Measurements from ENCODE around the gene TEX19. TPM values are rescaled to one million over a fixed set of nuclear protein-coding genes. Genes with fewer than 3 reads are reported as not detected.

The TEX19 gene
- total and polyA plus RNA-seq, 2 of the 4 experiments (the other 2 are of a cell fraction), result under 0.01 to 0.03 TPM

GRCh38 chr17:82313195-82314011 is 45.6 kb upstream of the TEX19 start:
- H3K9me1 ChIP-seq (ENCODE audit: insufficient read depth, low read length), result peaks cover under 1% of the 10 kb centered on the region; the same call in 1 of the 2 replicates
- CTCF ChIA-PET, result interaction anchor here (0.6 to 0.9 kb wide), 2 partner anchors 13 to 17 kb away, joined by 3 to 4 read pairs; no protein-coding TSS in a partner anchor
- H3K27ac ChIP-seq (ENCODE audit: insufficient read depth, low read length), result no peak overlapping the region
- no peaks in the 10 kb centered on the region for H3K36me3 ChIP-seq (ENCODE audit: control insufficient read depth, insufficient read depth, low read length)
- no peak overlapping the region for H3K4ac ChIP-seq (ENCODE audit: low read depth, low read length)
- no peaks in the 10 kb centered on the region for H3K9me3 ChIP-seq (ENCODE audit: control insufficient read depth, insufficient read depth, low read length)
- no peak for ATAC-seq (ENCODE audit: low read depth)
- H2BK15ac ChIP-seq (ENCODE audit: low read depth, low read length), result no peak overlapping the region
- no peak overlapping the region for H3K4me2 ChIP-seq (ENCODE audit: low read depth, low read length)
- H3K4me3 ChIP-seq (ENCODE audit: insufficient read depth, low read depth, low read length), result no peak overlapping the region
- H2BK5ac ChIP-seq (ENCODE audit: low read depth, low read length, poor library complexity, severe bottlenecking), result no peak overlapping the region
- H3K79me1 ChIP-seq (ENCODE audit: low read depth in 1 of 2, low read length in 2 of 2), result no peaks in the 10 kb centered on the region
- no peak overlapping the region for H2AFZ ChIP-seq (replicated peaks; ENCODE audit: low read length, poor library complexity)
- H2AK9ac ChIP-seq (replicated peaks; ENCODE audit: low read depth, low read length, poor library complexity), result no peak overlapping the region
- no peak overlapping the region for H3K23ac ChIP-seq (ENCODE audit: low read depth, low read length)
- no peak overlapping the region for H3K9ac ChIP-seq (ENCODE audit: low read depth, low read length)
- H3K56ac ChIP-seq (ENCODE audit: extremely low read depth, insufficient read depth, low read length), result no peak overlapping the region
- H4K5ac ChIP-seq (ENCODE audit: low read depth, low read length), result no peak overlapping the region
- H4K20me1 ChIP-seq (ENCODE audit: insufficient read depth, low read length), result 0 out of 2 replicates have a peak, but pooled peaks cover 4% of the 10 kb centered on the region
- H4K8ac ChIP-seq (ENCODE audit: low read depth in 2 of 2, low read length in 2 of 2), result no peak overlapping the region
- BruUV-seq (replicated peaks), result no TSS peak
- 74% methylated on average over 7 of the region's 28 CpGs; no CpG with 5 or more reads in 1 of the 2 experiments for WGBS, 2 experiments (ENCODE audit: extremely low coverage in 2 of 2, insufficient read length in 1 of 2)
- no peaks in the 10 kb centered on the region for H3K4me1 ChIP-seq (ENCODE audit: control insufficient read depth, insufficient read depth, low read length)
- H2BK120ac ChIP-seq (ENCODE audit: low read depth, low read length), result no peak overlapping the region
- no peak for DNase-seq
- in situ Hi-C loops (cut with MboI; ENCODE audit: low sequenced_read_pairs), result no loop called here
- H4K91ac ChIP-seq (ENCODE audit: insufficient read depth, low read depth, low read length), result no peak overlapping the region
- no peak overlapping the region for H2BK20ac ChIP-seq (ENCODE audit: low read depth, low read length)
- POLR2A ChIA-PET (ENCODE audit: unreplicated experiment), result no interaction called here
- H3K14ac ChIP-seq (replicated peaks; ENCODE audit: low read depth, low read length), result no peak overlapping the region
- peaks cover 58% of the 10 kb centered on the region for H3K27me3 ChIP-seq (ENCODE audit: control insufficient read depth, insufficient read depth, low read length)
- H2AK5ac ChIP-seq (ENCODE audit: low read depth, low read length), result no peak overlapping the region
- dilution Hi-C loops (cut with HindIII; ENCODE audit: low sequenced_read_pairs, unreplicated experiment), result no loop called here
- intact Hi-C loops (cut with micrococcal nuclease), result no loop called here
- no peak overlapping the region for H3K18ac ChIP-seq (ENCODE audit: low read depth, low read length)
- TF ChIP-seq, protein P1, sequence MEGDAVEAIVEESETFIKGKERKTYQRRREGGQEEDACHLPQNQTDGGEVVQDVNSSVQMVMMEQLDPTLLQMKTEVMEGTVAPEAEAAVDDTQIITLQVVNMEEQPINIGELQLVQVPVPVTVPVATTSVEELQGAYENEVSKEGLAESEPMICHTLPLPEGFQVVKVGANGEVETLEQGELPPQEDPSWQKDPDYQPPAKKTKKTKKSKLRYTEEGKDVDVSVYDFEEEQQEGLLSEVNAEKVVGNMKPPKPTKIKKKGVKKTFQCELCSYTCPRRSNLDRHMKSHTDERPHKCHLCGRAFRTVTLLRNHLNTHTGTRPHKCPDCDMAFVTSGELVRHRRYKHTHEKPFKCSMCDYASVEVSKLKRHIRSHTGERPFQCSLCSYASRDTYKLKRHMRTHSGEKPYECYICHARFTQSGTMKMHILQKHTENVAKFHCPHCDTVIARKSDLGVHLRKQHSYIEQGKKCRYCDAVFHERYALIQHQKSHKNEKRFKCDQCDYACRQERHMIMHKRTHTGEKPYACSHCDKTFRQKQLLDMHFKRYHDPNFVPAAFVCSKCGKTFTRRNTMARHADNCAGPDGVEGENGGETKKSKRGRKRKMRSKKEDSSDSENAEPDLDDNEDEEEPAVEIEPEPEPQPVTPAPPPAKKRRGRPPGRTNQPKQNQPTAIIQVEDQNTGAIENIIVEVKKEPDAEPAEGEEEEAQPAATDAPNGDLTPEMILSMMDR (conservative IDR thresholded peaks at IDR 0.05; ENCODE audit: low read depth, low read length), result no peak
- TF ChIP-seq CHD1 (IDR thresholded peaks at IDR 0.05; ENCODE audit: low read depth, low read length) (no peak), MAFK (IDR thresholded peaks at IDR 0.05; ENCODE audit: low read depth, low read length) (no peak), RFX5 (IDR thresholded peaks at IDR 0.05; ENCODE audit: low read depth, low read length) (no peak), CEBPB (IDR thresholded peaks at IDR 0.05; ENCODE audit: low read depth, low read length) (no peak), BHLHE40 (IDR thresholded peaks at IDR 0.05; ENCODE audit: low read depth, low read length) (no peak), POLR2A (IDR thresholded peaks at IDR 0.05; ENCODE audit: low read depth, low read length) (no peak), USF2 (IDR thresholded peaks at IDR 0.05; ENCODE audit: low read depth, low read length) (no peak), RCOR1 (IDR thresholded peaks at IDR 0.05; ENCODE audit: insufficient replicate concordance, low read length) (no peak), FOS (IDR thresholded peaks at IDR 0.05; ENCODE audit: low read depth, low read length) (no peak), NFE2L2 (IDR thresholded peaks at IDR 0.05; ENCODE audit: low read depth, low read length) (no peak), SMC3 (IDR thresholded peaks at IDR 0.05; ENCODE audit: low read depth, low read length) (no peak), MXI1 (IDR thresholded peaks at IDR 0.05; ENCODE audit: borderline replicate concordance, low read depth, low read length) (no peak), RAD21 (IDR thresholded peaks at IDR 0.05; ENCODE audit: low read length) (no peak), MAZ (IDR thresholded peaks at IDR 0.05; ENCODE audit: borderline replicate concordance, low read depth, low read length) (no peak)

Measured in IMR-90 (cell line).